HEK293 (cell line): ENCODE data around the gene PCCA.

Experiments
- CTCF ChIP-seq: fragments of 450-650 bp; formaldehyde crosslinking; IDR thresholded peaks from 2 replicates; pipeline ENCODE4 v1.5.1; 2016; ENCODE audit warnings: missing biosample characterization, missing genetic modification characterization
- HIC1 ChIP-seq: fragments of 450-650 bp; formaldehyde crosslinking; IDR thresholded peaks from 2 replicates; pipeline ENCODE4 v1.5.1; 2016; ENCODE audit warnings: missing biosample characterization, missing genetic modification characterization
- SALL2 ChIP-seq: fragments of 450-650 bp; formaldehyde crosslinking; IDR thresholded peaks from 2 replicates; pipeline ENCODE4 v1.5.0; 2017; ENCODE audit warnings: missing biosample characterization, mild to moderate bottlenecking, missing genetic modification characterization, borderline replicate concordance
- ZBTB21 ChIP-seq: fragments of 450-650 bp; formaldehyde crosslinking; IDR thresholded peaks from 2 replicates; pipeline ENCODE4 v1.5.1; 2017; ENCODE audit warnings: missing biosample characterization, missing genetic modification characterization
- ZNF146 ChIP-seq: fragments of 450-650 bp; formaldehyde crosslinking; IDR thresholded peaks from 2 replicates; pipeline ENCODE4 v1.5.1; 2016; ENCODE audit warnings: missing biosample characterization, missing genetic modification characterization
- ZNF311 ChIP-seq: fragments of 450-650 bp; formaldehyde crosslinking; IDR thresholded peaks from 2 replicates; pipeline ENCODE4 v1.5.1; 2017; ENCODE audit warnings: missing biosample characterization, missing genetic modification characterization, borderline replicate concordance
- ZNF394 ChIP-seq: fragments of 450-650 bp; formaldehyde crosslinking; IDR thresholded peaks from 2 replicates; pipeline ENCODE4 v1.5.1; 2016; ENCODE audit warnings: missing biosample characterization, missing genetic modification characterization, mild to moderate bottlenecking, moderate library complexity, borderline replicate concordance
- ZNF580 ChIP-seq: fragments of 450-650 bp; formaldehyde crosslinking; IDR thresholded peaks from 2 replicates; pipeline ENCODE4 v1.5.1; 2016; ENCODE audit warnings: missing biosample characterization, missing genetic modification characterization
- ZNF707 ChIP-seq: fragments of 450-650 bp; formaldehyde crosslinking; IDR thresholded peaks from 2 replicates; pipeline ENCODE4 v1.5.1; 2016; ENCODE audit warnings: missing biosample characterization, missing genetic modification characterization
- ZNF830 ChIP-seq: fragments of 450-650 bp; IDR thresholded peaks from 2 replicates; pipeline ENCODE4 v1.5.0; 2018; ENCODE audit warnings: missing biosample characterization, missing genetic modification characterization, low read depth, mild to moderate bottlenecking, moderate library complexity
- TF ChIP-seq, protein P1 (sequence below): fragments of 450-650 bp; formaldehyde crosslinking; IDR thresholded peaks from 2 replicates; pipeline ENCODE4 v1.5.1; 2016; ENCODE audit warnings: missing biosample characterization, missing genetic modification characterization

GRCh38 chr13:100350601-100351000 is 261.7 kb downstream of the PCCA start:
- TF ChIP-seq CTCF, result no peak
- TF ChIP-seq ZNF580 (tag by site-specific recombination), result no peak
- TF ChIP-seq ZNF830 (tag by site-specific recombination), result no peak
- TF ChIP-seq, protein P1, sequence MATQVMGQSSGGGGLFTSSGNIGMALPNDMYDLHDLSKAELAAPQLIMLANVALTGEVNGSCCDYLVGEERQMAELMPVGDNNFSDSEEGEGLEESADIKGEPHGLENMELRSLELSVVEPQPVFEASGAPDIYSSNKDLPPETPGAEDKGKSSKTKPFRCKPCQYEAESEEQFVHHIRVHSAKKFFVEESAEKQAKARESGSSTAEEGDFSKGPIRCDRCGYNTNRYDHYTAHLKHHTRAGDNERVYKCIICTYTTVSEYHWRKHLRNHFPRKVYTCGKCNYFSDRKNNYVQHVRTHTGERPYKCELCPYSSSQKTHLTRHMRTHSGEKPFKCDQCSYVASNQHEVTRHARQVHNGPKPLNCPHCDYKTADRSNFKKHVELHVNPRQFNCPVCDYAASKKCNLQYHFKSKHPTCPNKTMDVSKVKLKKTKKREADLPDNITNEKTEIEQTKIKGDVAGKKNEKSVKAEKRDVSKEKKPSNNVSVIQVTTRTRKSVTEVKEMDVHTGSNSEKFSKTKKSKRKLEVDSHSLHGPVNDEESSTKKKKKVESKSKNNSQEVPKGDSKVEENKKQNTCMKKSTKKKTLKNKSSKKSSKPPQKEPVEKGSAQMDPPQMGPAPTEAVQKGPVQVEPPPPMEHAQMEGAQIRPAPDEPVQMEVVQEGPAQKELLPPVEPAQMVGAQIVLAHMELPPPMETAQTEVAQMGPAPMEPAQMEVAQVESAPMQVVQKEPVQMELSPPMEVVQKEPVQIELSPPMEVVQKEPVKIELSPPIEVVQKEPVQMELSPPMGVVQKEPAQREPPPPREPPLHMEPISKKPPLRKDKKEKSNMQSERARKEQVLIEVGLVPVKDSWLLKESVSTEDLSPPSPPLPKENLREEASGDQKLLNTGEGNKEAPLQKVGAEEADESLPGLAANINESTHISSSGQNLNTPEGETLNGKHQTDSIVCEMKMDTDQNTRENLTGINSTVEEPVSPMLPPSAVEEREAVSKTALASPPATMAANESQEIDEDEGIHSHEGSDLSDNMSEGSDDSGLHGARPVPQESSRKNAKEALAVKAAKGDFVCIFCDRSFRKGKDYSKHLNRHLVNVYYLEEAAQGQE (tag by site-specific recombination), result no peak
- no peak for TF ChIP-seq ZNF394 (tag by site-specific recombination)
- TF ChIP-seq ZNF146 (tag by site-specific recombination), result no peak
- TF ChIP-seq ZNF311, result no peak
- no peak for TF ChIP-seq ZBTB21 (tag by site-specific recombination)
- no peak for TF ChIP-seq SALL2 (tag by site-specific recombination)
- TF ChIP-seq ZNF707 (tag by site-specific recombination), result no peak
- TF ChIP-seq HIC1 (tag by site-specific recombination), result no peak
